MG63 (cell line): ENCODE measurements around the gene NFATC2. TPM values are rescaled to one million over a fixed set of nuclear protein-coding genes. Genes with fewer than 3 reads are reported as not detected.

Experiments used
- DNase-seq: peaks from one replicate; pipeline ENCODE4 v3.0.0-alpha.2; 2020
- H3K27me3 ChIP-seq: fragments of 250-450 bp; sonication (Bioruptor Pico); 2 replicates; pipeline ENCODE4 v1.5.1; 2020; ENCODE audit warnings: mild to moderate bottlenecking, moderate library complexity
- H3K36me3 ChIP-seq: fragments of 250-450 bp; sonication (Bioruptor Pico); 2 replicates; pipeline ENCODE4 v1.5.1; 2020; ENCODE audit warnings: mild to moderate bottlenecking, moderate library complexity
- H3K4me3 ChIP-seq: fragments of 250-450 bp; sonication (Bioruptor Pico); 2 replicates; pipeline ENCODE4 v1.5.1; 2020; ENCODE audit warnings: mild to moderate bottlenecking, moderate library complexity
- H3K9me3 ChIP-seq: fragments of 250-450 bp; sonication (Bioruptor Pico); 2 replicates; pipeline ENCODE4 v1.5.1; 2020; ENCODE audit warnings: mild to moderate bottlenecking, moderate library complexity
- total RNA-seq: library from RNA; depleted of rRNA; stranded (reverse); fragments of >200 nt; shearing (Covaris generic); gene quantifications from 2 replicates; pipeline ENCODE4 v1.2.3, GENCODE V29; 2014; ENCODE audit warnings: low replicate concordance

NFATC2 gene
- total RNA-seq, 1 experiment from 2014 or later, result not detected

DNA sequence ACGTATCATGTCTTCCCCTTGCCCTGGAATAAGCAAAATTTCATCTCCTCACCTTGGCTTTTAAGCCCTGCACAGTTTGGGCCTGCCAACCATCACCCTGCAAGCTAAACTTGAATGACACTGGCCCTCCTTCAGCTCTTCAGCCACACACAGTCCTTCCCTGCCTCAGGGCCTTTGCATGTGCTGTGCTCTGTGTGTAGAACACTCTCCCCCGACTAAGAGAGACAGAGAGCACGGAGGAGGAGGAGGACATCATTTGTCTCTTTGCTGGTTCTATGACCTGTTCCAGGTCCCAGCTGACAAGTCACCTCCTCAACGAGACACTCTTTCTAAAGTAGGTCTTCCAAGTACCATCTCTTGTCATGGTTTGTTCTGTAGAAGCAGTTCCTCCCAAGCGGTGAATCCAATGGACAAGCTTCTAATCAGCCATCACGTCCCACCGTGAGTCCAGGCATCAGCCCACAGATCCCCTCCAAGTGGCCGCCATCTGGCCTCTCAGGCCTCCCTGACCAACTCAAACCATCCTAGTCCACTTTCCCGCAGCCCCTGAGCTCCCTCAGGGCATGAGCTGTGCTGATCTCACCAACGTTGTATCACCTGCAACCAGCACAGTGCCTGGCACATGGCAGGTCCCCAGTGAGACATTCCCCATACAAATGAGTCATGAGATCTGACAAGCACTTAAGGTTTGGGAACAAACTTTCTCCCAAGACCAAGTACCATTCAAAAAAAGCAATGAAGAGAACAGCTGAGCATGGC lies 30.5 kb downstream of the NFATC2 start:
- Histone ChIP-seq H3K9me3 (no peaks in the 10 kb centered on the region), H3K4me3 (no peak overlapping the region), H3K36me3 (no peaks in the 10 kb centered on the region), H3K27me3 (no peaks in the 10 kb centered on the region)
- no peak for DNase-seq

DNA sequence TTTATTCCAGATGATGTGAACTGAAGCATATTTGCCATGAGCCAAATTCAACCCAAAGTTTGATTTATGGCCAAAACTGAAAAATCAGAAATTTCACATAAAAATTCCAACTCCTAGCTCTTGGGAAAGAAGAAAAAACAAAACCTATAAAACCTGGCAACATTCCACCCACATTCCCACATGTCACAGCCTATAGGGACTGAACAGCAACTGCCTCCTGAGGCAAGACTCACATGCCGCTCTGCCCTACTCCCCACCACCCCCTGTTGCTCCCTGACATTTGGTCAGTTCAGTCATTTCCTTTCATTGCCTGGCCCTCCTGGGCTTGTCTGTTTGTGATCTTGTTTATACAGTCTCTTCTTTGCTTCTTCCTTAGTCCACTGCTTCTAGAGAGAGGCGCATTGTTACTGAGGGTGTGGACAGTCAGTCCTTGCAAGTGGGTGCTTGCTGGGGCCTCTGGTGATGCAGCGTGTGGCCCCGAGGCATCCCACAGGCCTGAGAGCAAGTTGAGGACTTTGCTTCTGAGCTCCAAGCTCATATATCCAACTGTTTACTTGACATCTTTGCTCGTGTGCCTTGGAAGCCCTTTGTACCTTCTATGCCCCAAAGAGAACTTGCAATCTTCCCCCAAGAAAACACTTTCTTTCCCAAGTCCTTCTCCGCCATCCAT lies 31.4 kb downstream of the NFATC2 start:
- no peak overlapping the region for H3K4me3 ChIP-seq
- H3K36me3 ChIP-seq, result no peaks in the 10 kb centered on the region
- H3K9me3 ChIP-seq, result no peaks in the 10 kb centered on the region
- H3K27me3 ChIP-seq, result no peaks in the 10 kb centered on the region
- no peak for DNase-seq

DNA sequence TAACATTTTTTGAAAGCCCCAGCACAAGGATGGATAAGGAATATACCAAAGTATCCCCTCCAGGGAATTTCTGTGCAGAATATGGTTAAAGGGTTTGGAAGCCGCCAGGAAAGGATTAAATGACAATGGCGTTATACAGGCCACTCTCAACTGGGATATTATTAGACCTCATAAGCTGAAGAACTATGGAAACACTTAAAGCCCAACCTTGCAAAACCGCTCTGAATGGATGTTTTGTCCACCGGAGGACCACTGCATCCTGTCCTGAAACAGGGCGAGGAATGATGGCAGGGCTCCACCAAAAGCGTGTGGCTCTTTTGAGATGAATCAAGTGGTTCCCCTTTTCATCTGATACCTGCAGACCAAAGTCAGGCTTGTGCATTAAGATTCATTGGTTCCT lies 32.4 kb downstream of the NFATC2 start:
- Histone ChIP-seq H3K36me3 (no peaks in the 10 kb centered on the region), H3K9me3 (no peaks in the 10 kb centered on the region), H3K4me3 (no peak overlapping the region), H3K27me3 (no peaks in the 10 kb centered on the region)
- DNase-seq, result no peak

DNA sequence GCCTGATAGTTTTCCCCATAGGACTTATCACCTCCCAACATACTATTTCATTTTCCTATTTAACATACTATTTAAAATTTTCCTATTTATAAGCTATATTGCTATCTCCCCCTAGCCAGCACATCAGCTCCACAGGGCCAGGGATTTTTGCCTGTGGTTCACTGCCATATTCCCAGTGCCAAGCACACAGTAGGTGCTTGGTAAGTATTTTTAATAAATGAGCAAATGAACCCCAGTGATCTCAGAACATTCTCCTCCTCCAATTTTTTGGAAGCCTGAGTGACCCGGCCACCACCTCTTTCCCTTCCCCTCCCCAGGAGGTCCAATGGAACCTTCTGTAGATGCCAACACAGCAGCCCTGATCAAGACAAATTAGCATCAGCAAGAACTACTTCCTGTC lies 33.3 kb downstream of the NFATC2 start:
- H3K27me3 ChIP-seq, result no peaks in the 10 kb centered on the region
- no peak overlapping the region for H3K4me3 ChIP-seq
- H3K9me3 ChIP-seq, result no peaks in the 10 kb centered on the region
- no peak for DNase-seq
- H3K36me3 ChIP-seq, result no peaks in the 10 kb centered on the region

DNA sequence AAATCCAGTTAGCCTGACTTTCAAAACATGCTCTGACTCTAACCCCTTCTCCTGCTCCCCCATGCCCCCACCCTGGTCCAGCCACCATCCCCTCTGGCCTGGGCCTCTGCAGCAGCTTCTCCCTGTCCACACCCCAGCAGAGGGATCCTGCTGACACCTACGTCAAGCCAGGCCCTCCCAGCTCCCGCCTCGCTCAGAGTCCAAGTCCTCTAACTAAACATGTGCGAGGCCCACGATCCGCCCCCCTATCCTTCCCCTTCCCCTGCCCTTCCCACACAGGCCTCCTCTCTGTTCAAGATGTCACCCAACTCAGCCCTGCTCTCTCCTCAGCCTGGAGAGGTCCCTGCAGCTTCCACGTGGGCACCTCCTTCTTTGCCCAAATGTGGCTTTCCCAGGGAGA lies 33.7 kb downstream of the NFATC2 start:
- DNase-seq, result no peak
- Histone ChIP-seq H3K4me3 (no peak overlapping the region), H3K9me3 (no peaks in the 10 kb centered on the region), H3K36me3 (no peaks in the 10 kb centered on the region), H3K27me3 (no peaks in the 10 kb centered on the region)

DNA sequence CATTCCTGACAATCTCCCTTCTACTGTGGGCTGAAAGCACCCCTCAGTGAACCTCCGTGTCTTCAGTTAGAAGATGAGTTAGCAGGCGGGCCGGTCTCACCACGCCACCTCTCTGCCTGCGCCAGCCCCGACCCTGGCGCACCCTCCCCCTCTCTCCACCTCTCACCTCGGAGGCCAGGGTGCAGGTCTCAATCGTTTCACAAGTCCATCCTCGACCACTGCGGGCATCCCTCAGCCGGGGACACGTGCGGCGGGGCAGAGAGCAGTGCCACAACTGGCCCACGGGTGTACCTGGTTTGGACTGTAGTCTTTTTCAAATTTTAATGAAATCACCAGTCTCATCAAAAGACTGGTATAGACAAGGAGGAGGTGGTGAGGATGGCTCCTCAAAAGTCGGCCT lies 34.4 kb downstream of the NFATC2 start:
- Histone ChIP-seq H3K27me3 (no peaks in the 10 kb centered on the region), H3K36me3 (no peaks in the 10 kb centered on the region), H3K9me3 (no peaks in the 10 kb centered on the region), H3K4me3 (no peak overlapping the region)
- DNase-seq, result no peak

DNA sequence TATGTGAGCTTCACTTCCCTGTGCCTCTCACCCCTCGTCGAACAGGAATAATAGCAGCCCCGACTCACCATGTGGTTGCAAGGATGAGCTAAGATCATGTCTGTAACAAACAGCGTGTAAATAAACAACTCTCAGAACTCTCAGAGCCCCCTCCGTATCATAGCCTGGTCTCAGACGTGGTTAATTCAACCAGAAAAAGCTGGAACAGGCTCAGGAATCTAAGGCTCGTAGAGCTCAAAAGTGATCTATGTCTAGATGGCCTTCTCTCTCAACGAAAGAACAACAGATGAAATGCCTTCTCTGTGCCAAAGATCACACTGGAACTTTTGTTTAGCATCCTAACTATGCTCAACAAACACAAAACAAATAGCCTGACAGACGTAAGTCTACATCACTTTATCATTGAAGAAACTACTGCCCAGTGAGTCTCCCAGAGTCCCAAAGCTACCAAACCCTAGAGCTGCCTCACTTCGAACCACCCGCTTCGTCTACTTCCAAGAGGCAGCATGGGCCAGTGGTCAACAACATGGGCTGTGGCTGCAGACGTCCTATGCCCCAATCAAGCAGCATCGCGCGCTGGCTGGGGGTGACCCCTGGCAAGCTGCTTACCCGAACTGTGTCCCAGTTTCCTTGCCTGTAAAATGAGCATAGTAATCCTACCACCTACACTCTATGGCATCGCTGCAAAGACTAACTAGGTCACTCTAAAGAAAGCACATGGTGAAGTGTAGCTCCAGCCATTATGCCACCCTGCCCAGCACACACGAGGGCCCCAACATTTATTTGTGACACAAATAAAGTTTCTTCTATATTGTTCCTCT lies 35.1 kb downstream of the NFATC2 start:
- Histone ChIP-seq H3K36me3 (no peaks in the 10 kb centered on the region), H3K4me3 (no peak overlapping the region), H3K9me3 (no peaks in the 10 kb centered on the region), H3K27me3 (no peaks in the 10 kb centered on the region)
- DNase-seq, result no peak

DNA sequence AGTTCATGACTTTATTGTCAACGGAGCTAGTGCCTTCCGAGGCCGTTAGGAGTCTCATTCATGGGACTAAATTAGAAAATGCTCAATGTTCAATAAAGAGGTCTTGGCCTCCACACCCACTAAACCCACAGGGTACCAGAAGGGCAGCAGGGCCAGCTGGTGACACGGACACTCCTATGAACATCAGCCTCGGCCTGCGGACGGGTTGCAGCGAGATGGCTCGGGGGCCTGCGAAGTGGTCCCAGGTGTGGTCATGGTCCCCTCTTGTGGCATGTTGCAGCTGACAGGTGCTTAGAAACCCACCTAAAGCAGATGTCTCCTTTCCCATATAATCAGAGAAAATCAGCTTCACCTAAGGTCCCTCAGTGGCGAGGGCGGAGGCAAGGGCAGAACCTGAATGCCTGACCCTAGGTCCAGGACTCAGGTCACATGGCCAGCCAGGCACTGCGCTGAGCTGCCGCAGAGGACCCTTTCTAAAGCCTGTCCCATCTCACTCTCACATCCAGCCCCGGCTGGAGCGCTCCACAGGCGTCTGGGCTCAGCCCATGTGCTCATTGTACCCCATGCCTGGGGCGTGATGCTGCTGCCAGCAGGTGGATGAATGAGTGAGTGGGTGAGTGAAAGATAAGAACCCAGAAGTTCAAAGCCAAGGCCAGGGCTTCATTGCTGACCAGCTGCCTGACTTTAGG lies 35.8 kb downstream of the NFATC2 start:
- DNase-seq, result no peak
- Histone ChIP-seq H3K4me3 (no peak overlapping the region), H3K36me3 (no peaks in the 10 kb centered on the region), H3K27me3 (no peaks in the 10 kb centered on the region), H3K9me3 (no peaks in the 10 kb centered on the region)

DNA sequence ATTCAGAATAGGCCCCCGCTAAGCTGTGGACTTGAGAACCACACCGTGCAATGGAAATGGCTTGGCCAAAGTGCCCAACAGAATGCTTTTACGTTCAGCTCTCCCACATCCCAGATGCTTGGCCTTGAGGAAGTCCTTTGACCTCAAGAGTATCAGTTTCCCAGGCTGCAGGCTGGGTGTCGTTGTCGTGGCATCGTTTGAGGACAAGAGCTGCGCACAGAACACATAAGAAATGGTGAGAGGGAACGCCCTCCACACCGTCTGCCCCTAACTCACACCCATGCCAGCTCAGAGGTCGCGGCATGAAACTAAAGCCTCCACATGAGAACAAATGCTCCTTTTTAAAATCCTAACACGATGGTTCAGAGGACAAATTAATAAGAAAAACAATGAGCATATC lies 37.0 kb downstream of the NFATC2 start:
- no peak for DNase-seq
- no peaks in the 10 kb centered on the region for H3K27me3 ChIP-seq
- H3K9me3 ChIP-seq, result no peaks in the 10 kb centered on the region
- H3K4me3 ChIP-seq, result no peak overlapping the region
- H3K36me3 ChIP-seq, result no peaks in the 10 kb centered on the region

DNA sequence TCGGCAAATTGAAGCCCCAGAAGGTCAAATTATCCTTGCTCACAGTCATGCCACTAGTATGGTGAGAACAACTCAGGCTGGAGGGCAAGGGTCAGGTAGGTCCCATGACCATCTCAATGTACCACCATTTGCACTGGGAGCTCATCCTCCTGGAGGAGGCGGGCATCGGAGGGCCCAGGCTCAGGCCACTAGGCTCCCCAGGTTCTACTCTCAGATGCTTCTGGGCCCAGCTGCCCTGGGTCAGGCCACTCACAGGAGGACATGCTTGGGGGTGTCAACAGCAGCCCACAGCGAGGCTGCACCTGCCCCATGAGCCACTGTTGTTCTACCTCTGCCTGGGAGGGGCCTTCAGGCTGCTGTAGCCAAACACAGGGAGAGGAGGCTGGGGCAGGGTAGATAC lies 39.1 kb downstream of the NFATC2 start:
- no peaks in the 10 kb centered on the region for H3K36me3 ChIP-seq
- DNase-seq, result no peak
- no peak overlapping the region for H3K4me3 ChIP-seq
- H3K9me3 ChIP-seq, result no peaks in the 10 kb centered on the region
- no peaks in the 10 kb centered on the region for H3K27me3 ChIP-seq

DNA sequence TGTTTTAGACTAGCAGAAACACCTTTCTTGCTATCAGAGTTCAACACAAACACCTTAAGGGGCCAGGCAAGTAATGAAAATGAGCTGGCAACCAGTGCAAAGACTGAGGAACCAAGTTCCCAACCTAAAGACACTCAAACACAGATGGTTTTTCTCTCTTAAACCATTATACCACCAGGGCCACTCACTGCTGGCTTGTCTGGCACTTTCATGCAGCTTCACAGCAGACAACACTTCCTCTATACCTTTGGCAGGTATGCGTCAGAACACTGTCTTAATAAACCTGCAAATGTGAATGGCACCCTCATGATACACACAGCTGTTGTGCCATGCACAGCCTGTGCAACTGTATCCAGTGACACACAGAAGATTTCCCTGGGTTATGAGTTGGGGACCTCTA lies 41.6 kb downstream of the NFATC2 start:
- Histone ChIP-seq H3K4me3 (no peak overlapping the region), H3K9me3 (no peaks in the 10 kb centered on the region), H3K27me3 (no peaks in the 10 kb centered on the region), H3K36me3 (no peaks in the 10 kb centered on the region)
- DNase-seq, result no peak

DNA sequence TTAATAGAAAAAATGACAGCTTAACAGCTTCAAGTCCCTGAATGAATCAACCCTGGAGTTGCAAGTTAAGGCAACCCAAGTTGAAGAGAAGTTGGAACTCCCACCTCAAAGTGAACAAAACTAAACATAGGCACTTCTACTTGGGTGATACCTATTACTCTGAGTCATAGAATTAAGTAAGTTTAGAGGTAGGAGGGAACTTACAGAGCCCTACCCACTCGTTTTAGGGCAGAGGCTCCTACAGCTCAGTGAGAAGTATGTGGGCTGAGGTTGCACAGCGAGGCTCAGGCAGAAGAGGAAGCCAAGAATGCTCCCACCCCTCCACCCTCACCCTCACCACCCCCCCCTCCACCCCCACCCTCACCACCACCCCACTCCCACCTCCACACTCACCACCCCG lies 42.2 kb downstream of the NFATC2 start:
- Histone ChIP-seq H3K4me3 (no peak overlapping the region), H3K36me3 (no peaks in the 10 kb centered on the region), H3K27me3 (no peaks in the 10 kb centered on the region), H3K9me3 (no peaks in the 10 kb centered on the region)
- no peak for DNase-seq

DNA sequence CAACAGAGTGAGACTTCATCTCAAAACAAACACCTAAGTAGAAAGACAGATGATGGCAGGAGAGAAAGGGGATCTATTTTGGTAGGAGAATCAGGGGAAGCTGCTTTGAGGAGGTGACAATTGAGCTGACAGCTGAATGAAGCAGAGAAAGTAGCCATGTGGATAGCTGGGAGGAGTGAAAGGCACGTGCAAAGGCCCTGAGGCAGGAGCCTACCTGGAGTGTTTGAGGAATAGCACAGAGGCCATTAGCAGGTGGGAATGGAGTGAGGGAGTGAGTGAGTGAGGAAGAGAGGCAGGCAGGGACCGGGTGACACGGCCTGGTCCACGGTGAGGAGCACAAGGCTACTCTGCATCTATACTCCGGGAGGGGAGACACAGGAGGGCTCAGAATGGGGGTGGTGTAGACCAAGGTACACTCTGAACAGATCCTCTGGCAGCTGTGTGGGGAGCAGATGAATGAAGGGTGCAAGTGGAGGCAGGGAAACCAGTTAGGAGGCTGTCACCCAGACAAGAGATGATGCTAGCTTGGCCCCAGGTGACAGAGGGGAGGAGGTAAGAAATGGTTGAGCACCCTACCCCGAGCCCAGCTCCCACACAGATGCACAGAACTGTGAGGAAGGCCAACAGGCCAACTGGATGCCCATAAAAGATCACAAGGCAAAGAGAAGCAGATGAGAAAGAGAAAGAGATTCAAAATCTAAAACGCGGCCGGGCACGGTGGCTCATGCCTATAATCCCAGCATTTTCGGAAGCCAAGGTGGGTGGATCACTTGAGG lies 43.6 kb downstream of the NFATC2 start:
- Histone ChIP-seq H3K27me3 (no peaks in the 10 kb centered on the region), H3K9me3 (no peaks in the 10 kb centered on the region), H3K36me3 (no peaks in the 10 kb centered on the region), H3K4me3 (no peak overlapping the region)
- DNase-seq, result no peak

DNA sequence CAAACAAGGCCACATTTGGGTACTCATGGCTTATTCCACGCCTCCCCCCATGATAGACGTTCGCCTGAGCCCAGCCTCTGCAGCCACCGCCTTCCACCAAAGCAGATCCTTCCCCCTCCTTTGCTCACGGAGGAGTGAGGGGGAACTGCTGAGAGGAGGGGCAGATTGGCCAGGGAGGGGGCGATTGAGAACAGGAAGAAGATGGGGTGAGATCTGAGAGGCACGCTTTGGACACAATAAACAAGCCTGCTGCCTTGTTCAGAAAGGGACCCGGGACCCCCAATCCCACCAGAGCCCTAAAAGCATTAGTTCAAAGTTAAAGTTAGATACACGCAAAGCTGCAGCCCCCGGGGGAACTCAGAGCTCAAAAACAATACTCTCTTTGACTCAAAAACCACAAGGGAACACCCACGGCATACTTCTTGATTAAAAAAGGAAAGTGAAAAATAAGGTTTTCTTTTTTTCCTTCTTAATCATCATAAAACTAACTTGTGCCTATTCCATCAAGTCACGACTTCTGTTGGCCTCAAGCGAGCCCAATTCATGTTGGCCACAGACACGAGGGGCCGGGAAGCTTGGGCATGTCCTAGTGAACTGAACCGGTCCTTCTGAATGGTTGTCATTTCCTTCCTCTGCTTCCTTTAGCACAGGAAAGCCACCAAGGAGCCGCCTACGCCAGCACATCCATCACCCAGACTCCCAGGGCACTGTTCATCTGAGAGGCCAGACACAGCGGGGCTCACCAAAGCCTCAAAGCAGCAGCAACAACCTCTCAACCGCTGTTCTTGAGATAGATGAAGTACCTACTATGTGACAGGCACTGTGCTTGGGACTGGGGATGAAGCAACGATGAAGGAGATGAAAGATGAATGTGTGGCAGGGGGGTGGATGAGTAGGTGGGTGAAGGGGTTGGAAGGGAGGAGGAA lies 44.7 kb downstream of the NFATC2 start:
- no peak for DNase-seq
- Histone ChIP-seq H3K4me3 (no peak overlapping the region), H3K36me3 (no peaks in the 10 kb centered on the region), H3K27me3 (no peaks in the 10 kb centered on the region), H3K9me3 (no peaks in the 10 kb centered on the region)

DNA sequence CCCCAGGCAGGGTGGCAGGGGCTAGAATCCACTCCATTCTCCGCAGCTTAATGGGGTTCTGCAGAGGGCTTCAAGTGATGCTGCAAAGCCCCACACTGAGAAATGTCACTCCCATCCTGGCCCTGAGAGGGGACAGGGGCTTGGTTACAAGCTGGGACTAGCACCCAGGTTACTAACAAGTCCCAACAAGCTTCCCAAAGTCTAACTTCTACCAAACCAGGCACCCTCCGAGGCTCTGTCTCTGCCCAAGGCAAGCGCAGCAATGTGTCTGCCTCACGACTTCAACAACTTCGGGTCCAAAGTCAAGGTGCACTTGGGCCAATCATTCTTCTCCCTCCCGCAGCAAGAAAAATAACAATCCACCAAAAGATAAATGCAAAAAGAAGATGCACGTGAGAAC lies 45.6 kb downstream of the NFATC2 start:
- DNase-seq, result no peak
- H3K27me3 ChIP-seq, result no peaks in the 10 kb centered on the region
- no peaks in the 10 kb centered on the region for H3K36me3 ChIP-seq
- no peaks in the 10 kb centered on the region for H3K9me3 ChIP-seq
- no peak overlapping the region for H3K4me3 ChIP-seq
